IPS-NIHi7 (cell line): ENCODE data around the gene FRMPD4.
A peak's percentile ranks its signal among the peaks of the same experiment; 100 is the strongest.
"Not testable (repeated sequence)": the region's sequence is repeated elsewhere in the genome, so short reads cannot be mapped to it uniquely, and the experiment has no call there.

Experiments
- DNase-seq: peaks from one replicate; pipeline ENCODE4 v3.0.0; 2012; ENCODE audit warnings: mixed read lengths; ENCODE audit errors: extremely low spot score

FRMPD4 gene

DNA sequence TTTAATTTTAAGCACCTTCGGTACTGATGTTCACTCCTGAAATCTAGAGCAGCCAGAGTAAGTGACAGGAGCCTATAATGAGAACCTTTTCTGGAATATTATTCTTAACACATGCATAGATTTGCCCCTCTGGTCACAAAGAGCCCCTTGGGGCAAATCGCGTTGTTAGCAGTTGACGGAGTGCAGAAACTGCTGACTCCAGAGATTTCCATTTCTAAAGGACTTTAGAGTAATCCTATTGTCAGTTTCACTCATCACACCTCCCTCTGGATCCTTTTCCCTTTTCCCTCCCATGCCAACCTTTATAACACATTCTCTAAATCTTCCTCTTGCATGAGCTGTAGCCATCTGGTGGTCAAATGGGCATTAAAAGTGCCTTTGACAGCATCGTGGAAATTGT is 388.0 kb downstream of the FRMPD4 start:
- DNase-seq = peak; percentile 20

DNA sequence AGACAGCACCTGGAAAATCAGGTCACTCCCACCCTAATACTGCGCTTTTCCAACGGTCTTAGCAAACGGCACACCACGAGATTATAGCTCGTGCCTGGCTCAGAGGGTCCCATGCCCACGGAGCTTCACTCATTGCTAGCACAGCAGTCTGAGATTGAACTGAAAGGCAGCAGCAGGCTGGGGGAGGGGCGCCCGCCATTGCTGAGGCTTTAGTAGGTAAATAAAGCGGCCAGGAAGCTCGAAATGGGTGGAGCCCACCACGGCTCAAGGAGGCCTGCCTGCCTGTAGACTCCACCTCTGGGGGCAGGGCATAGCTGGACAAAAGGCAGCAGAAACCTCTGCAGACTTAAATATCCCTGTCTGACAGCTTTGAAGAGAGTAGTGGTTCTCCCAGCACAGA is 399.8 kb downstream of the FRMPD4 start:
- DNase-seq = not testable (repeated sequence)

GRCh38 chrX:12542251-12542650 is 404.0 kb downstream of the FRMPD4 start:
- DNase-seq = not testable (repeated sequence)

DNA sequence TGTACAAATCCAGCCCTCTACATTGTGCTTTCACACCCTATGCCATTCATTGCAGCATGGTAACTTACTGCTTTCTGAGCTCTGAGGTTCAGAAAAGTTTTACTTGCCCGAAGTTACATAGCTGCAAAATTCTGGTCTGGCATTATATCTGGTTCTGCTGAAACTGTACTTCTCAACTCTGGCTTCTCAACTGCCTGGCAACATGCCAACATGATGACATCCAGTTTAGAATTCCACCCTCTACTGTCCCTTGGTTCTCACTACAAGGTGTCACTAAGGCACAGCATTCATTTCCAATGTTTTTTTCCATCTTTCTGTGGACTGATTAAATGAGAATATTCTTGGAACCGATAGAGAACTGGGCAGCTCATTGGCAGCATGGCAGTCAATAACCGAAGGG is 410.1 kb downstream of the FRMPD4 start:
- DNase-seq = no peak

DNA sequence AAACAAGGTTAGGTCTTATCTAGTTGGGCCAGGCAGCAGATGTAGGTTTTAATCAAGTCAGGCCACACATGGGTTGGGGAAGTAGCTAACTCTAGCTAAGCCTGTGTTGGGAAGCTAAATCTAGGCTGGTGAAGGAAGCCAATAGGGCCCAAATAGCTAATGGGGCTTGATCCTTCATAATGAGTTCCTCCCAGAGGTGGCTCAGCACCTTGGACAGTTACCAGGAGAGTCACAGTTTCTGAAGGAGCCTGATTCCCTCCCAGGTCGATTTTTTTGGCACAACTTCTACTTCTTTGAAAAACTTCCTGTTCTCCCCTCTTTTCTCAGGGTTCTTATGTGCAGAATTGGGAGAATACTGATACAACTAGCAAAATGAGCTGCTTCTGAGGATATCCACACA is 410.5 kb downstream of the FRMPD4 start:
- peak; percentile 73 for DNase-seq

DNA sequence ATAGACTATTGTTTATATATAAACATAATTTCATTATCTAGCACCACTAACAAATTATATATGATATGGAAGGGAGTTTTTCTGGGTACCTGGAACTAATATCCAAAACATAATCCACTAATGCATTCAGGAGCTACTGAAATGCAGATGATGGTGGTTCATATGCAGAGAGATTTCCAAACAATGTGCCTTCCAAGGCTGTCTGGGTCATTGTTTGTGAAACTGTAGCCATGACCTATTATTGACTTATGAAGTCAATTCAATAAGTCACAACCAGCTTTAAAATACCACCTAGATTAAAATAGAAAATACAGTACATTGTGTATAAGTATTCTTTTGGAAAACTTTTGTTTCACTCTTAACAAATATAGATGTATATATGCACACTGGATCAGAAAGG is 415.9 kb downstream of the FRMPD4 start:
- no peak for DNase-seq

GRCh38 chrX:12563121-12563520 is 424.8 kb downstream of the FRMPD4 start:
- no peak for DNase-seq

DNA sequence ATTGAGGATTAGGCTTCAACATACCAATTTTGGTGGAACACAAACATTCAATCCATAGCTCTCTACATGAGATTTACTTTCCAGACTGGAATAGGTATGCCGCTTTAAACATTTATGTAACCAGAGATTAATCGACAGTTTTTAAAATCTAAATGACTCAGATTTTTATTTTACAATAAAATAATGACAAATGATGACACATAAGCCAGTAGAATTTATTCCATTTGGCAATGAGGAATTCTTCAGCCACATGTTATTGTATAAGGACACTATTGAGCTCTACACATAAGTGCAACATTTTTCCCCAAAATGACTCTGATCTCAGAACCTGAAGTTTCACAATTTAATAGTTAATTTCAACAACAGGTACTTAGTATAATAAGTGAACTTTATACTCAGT is 425.9 kb downstream of the FRMPD4 start:
- DNase-seq = no peak

GRCh38 chrX:12567857-12568256 is 429.6 kb downstream of the FRMPD4 start:
- DNase-seq = peak; percentile 16

GRCh38 chrX:12570859-12571501 is 432.7 kb downstream of the FRMPD4 start:
- DNase-seq = no peak

- no peak for DNase-seq
These were observed 441.0 kb downstream of the FRMPD4 start for GRCh38 chrX:12579311-12579710.

- no peak for DNase-seq
These were observed 442.3 kb downstream of the FRMPD4 start for GRCh38 chrX:12580548-12580947.

DNA sequence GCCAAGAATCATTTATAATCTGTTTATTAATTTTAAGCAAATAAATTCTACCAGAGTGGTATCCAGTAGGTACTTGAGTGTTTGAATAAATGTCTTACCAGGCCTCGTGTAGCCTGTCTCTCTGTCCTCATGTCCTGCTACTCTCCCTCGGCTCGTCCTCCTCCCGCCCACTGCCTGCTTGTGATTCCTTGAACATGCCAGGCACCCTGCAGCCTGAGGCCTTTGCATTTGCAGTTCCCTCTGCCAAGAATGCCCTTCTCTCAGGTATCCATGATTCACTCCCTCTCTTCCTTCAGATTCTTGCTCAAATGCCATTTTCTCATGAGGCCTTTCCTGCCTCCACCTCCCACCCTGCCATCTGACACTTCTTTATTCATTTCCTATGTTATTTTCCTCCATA is 443.3 kb downstream of the FRMPD4 start:
- peak; percentile 23 for DNase-seq

DNA sequence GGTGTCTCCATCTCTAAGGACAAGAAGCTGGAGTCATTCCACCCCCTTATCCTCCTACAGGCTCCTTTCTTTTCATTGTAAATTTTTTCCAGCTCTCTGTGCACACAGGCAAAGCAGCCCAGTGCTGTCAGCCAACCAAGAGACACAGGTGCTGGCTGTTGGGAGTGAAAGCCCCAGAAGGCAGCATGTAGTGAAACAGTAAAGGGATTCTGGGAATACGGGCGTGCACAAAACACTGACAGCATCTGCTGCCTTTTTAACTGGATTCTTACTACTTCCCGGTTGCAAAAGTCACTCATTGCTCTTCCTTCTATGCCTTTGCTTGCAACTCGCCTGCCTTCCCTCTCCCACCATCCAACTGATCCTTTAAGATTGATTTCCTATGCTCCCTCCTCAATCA is 444.4 kb downstream of the FRMPD4 start:
- no peak for DNase-seq

DNA sequence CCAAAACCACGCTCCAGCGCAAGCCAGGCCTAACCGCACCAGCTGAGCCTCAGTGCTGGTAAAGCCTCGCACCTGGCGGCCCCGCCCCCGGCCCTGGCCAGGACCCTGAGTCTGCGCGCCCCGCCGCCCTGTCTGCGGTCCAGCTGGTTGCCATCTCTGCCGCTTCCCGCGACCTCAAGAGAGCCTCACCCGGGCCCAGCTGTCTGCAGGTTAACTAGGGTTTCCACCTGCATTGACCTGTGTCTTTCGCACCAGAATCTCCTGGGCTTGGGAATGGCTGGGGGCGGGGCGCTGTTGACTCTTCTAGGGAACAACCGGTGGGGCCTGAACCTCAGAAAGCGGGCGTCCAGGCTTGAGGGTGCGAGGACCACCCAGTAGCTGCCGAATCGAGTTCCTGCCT is 445.3 kb downstream of the FRMPD4 start:
- DNase-seq = no peak

DNA sequence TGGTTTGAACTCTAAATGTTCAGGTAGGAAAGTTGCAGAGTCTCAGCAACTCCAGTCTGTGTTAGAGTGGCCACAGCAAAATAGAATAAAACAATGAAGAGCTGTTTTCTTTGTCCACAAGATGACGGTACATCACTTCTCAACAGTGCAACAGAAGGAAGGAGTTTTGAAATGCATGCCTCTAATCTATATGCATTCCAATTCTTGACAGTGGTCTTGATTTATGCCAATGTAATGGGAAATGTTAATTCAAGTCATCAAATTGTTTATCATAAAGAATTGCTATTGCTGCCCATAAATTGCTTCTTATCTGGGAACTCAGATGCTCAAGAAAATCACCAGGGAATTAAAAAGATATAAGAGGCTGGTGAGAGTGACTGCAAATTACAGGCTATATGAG is 457.4 kb downstream of the FRMPD4 start:
- no peak for DNase-seq

DNA sequence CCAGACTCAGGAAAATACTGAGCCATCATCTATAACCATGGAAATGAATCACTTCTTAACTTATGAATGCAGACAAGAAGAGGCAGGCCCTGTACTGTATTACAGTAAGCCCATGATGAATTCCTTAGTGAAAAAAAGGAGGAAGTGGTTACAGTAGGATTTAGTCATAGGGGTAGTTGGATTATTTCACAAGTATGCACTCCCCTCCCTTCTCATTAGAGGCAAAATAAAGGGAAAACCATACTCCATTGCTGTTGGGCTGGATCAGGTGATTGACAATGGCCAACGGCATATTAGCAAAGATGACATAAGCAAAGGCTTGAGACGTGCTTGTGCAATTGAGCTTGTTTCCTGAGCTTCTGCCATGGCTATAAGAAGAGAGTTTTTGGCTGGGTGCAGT is 471.8 kb downstream of the FRMPD4 start:
- DNase-seq = no peak

- DNase-seq = no peak
These were observed 473.2 kb downstream of the FRMPD4 start for GRCh38 chrX:12611471-12611870.

DNA sequence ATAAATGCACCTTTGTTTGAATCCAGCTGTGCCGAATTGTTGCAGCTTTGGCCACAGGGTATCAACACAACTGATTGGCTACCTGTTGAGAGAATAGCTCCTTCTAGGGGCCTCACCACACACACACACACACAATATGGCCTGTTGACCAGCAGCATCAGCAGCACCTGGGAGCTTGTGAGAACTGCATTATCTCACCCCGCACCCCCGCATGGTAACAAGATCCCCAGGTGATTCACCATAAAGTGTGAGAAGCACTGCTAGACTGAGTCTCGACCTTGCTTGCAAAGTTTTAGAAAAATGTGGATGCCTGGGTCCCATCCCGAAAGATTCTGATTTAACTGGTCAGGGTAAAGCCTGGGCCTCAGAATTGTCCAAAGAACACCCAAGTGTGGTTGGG is 476.0 kb downstream of the FRMPD4 start:
- DNase-seq = no peak

DNA sequence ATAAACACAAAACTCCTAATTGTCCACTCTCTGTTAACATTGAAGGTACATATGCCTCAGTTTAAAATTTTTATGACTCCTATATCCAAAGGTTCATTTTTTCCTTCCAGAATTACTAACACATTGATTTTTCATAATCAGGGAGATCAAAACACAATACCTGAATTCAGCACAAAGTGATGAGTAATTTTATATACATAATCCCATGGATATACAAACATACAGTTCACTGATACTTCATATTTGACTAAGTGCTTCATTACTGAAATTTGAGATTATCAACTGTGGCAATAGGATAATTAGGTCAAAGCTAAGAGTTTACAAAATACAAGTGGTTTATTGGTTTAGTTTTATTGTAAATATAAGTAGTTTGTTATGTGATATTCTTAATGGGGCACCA is 476.8 kb downstream of the FRMPD4 start:
- DNase-seq = no peak

DNA sequence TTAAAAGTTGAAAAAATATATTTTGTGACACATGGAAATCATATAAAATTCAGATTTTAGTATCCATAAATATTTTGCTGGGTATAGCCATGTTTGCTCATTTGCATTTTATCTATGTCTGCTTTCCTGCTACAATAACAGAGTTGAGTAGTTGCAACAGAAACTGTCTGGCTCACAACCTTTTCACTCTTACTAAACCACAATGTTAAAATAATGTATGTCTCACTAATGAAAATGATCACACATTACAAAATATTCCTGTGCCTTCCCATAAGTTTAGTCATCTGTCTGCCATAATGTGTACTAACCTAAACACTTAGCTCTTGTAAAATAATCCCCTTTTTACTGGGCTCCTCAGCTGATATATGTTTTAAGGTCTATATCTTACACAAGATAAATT is 479.0 kb downstream of the FRMPD4 start:
- no peak for DNase-seq

- DNase-seq = no peak
These were observed 509.0 kb downstream of the FRMPD4 start for GRCh38 chrX:12647230-12647629.

DNA sequence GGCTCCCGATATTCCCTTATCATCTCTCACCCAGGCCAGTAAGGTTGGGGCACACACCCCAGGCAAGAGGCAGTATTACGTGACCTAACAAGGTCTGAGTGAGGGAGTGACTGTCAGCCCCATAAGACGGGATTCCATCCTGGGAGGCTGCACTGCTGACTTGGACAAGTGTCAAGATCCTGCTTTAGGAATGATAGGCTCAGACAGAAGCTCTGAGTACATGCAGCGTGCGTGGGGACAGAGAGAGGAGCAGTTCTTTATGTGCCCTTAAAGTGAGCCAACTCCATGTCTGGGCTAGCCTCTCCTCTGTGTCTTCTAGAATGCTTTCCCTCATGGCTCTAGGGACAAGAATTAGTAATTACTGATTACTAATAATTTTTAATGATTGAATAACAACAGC is 510.7 kb downstream of the FRMPD4 start:
- DNase-seq = no peak

- no peak for DNase-seq
These were observed 519.2 kb downstream of the FRMPD4 start for GRCh38 chrX:12657433-12657832.
